H9 (cell line): ENCODE results near the gene F12. TPM values are rescaled to one million over a fixed set of nuclear protein-coding genes. Genes with fewer than 3 reads are reported as not detected.

Source experiments
- DNase-seq: peaks from one replicate; pipeline ENCODE4 v3.0.0-alpha.2; 2017
- H2AFZ ChIP-seq: one replicate; pipeline ENCODE4 v1.6.1; 2013; ENCODE audit warnings: mild to moderate bottlenecking, low read length, control low read depth, moderate library complexity
- H2AK5ac ChIP-seq: 2 replicates; pipeline ENCODE4 v1.6.1; 2013; ENCODE audit warnings: low read length, control low read depth, mixed read lengths; ENCODE audit not compliant: insufficient read length
- H2BK120ac ChIP-seq: one replicate; pipeline ENCODE4 v1.6.1; 2013; ENCODE audit warnings: low read depth, mild to moderate bottlenecking, low read length, control low read depth, inconsistent platforms; ENCODE audit not compliant: poor library complexity, severe bottlenecking
- H2BK12ac ChIP-seq: 2 replicates; pipeline ENCODE4 v1.6.1; 2013; ENCODE audit warnings: low read length, control low read depth, mixed read lengths, low read depth; ENCODE audit not compliant: insufficient read length
- H2BK15ac ChIP-seq: 2 replicates; pipeline ENCODE4 v1.6.1; 2013; ENCODE audit warnings: low read depth, low read length, control low read depth
- H2BK20ac ChIP-seq: one replicate; pipeline ENCODE4 v1.6.1; 2013; ENCODE audit warnings: low read depth, mild to moderate bottlenecking, low read length, control low read depth, inconsistent platforms; ENCODE audit not compliant: poor library complexity, severe bottlenecking
- H2BK5ac ChIP-seq: 2 replicates; pipeline ENCODE4 v1.6.1; 2013; ENCODE audit warnings: low read length, control low read depth, mixed read lengths; ENCODE audit not compliant: insufficient read length
- H3K14ac ChIP-seq: 2 replicates; pipeline ENCODE4 v1.6.1; 2013; ENCODE audit warnings: low read length, control low read depth; ENCODE audit not compliant: insufficient read depth
- H3K18ac ChIP-seq: 2 replicates; pipeline ENCODE4 v1.6.1; 2013; ENCODE audit warnings: low read depth, mild to moderate bottlenecking, mixed read lengths, low read length, control low read depth; ENCODE audit not compliant: insufficient read length
- H3K23ac ChIP-seq: 2 replicates; pipeline ENCODE4 v1.6.1; 2013; ENCODE audit warnings: low read length, control low read depth, mixed read lengths, low read depth; ENCODE audit not compliant: insufficient read length
- H3K23me2 ChIP-seq: 2 replicates; pipeline ENCODE4 v1.6.1; 2013; ENCODE audit warnings: low read depth, mild to moderate bottlenecking, mixed read lengths, low read length, control low read depth; ENCODE audit not compliant: insufficient read length, poor library complexity, severe bottlenecking
- H3K27ac ChIP-seq: 2 replicates; pipeline ENCODE4 v1.5.1; 2013; ENCODE audit warnings: low read length, control low read depth, mixed read lengths, low read depth; ENCODE audit not compliant: insufficient read length
- H3K27me3 ChIP-seq: 2 replicates; pipeline ENCODE4 v1.6.1; 2013; ENCODE audit warnings: low read length, control low read depth, inconsistent platforms; ENCODE audit not compliant: insufficient read depth
- H3K4ac ChIP-seq: 2 replicates; pipeline ENCODE4 v1.6.1; 2013; ENCODE audit warnings: low read depth, mild to moderate bottlenecking, control low read depth, inconsistent platforms, low read length, moderate library complexity
- H3K4me1 ChIP-seq: 2 replicates; pipeline ENCODE4 v1.6.1; 2013; ENCODE audit warnings: low read length, control low read depth, inconsistent platforms; ENCODE audit not compliant: insufficient read depth
- H3K4me2 ChIP-seq: 2 replicates; pipeline ENCODE4 v1.6.1; 2013; ENCODE audit warnings: low read length, control low read depth, mixed read lengths; ENCODE audit not compliant: insufficient read length, insufficient read depth
- H3K56ac ChIP-seq: 2 replicates; pipeline ENCODE4 v1.6.1; 2013; ENCODE audit warnings: low read depth, mild to moderate bottlenecking, mixed read lengths, low read length, control low read depth; ENCODE audit not compliant: insufficient read length
- H3K79me1 ChIP-seq: 2 replicates; pipeline ENCODE4 v1.6.1; 2013; ENCODE audit warnings: low read depth, mild to moderate bottlenecking, moderate library complexity, low read length, control low read depth, inconsistent platforms; ENCODE audit not compliant: insufficient read depth, poor library complexity, severe bottlenecking
- H3K79me2 ChIP-seq: 2 replicates; pipeline ENCODE4 v1.6.1; 2013; ENCODE audit warnings: low read length, control low read depth, inconsistent platforms; ENCODE audit not compliant: insufficient read depth
- H3K9ac ChIP-seq: 2 replicates; pipeline ENCODE4 v1.6.1; 2013; ENCODE audit warnings: low read length, control low read depth, mixed read lengths; ENCODE audit not compliant: insufficient read length; ENCODE audit errors: extremely low read depth
- H3K9me3 ChIP-seq: one replicate; pipeline ENCODE4 v1.6.1; 2013; ENCODE audit warnings: low read depth, low read length, inconsistent platforms; ENCODE audit not compliant: control insufficient read depth
- H3T11ph ChIP-seq: one replicate; pipeline ENCODE4 v1.6.1; 2013; ENCODE audit warnings: mild to moderate bottlenecking, low read length, control low read depth, inconsistent platforms
- H4K20me1 ChIP-seq: one replicate; pipeline ENCODE4 v1.6.1; 2013; ENCODE audit not compliant: control insufficient read depth, insufficient read length, insufficient read depth
- H4K5ac ChIP-seq: 2 replicates; pipeline ENCODE4 v1.6.1; 2013; ENCODE audit warnings: low read depth, mild to moderate bottlenecking, mixed read lengths, low read length, control low read depth; ENCODE audit not compliant: insufficient read length
- H4K8ac ChIP-seq: replicated peaks from 2 replicates; pipeline ENCODE4 v1.6.1; 2013; ENCODE audit warnings: low read length, control low read depth, mixed read lengths, low read depth; ENCODE audit not compliant: insufficient read length
- H4K91ac ChIP-seq: 2 replicates; pipeline ENCODE4 v1.6.1; 2013; ENCODE audit warnings: low read depth, mild to moderate bottlenecking, moderate library complexity, mixed read lengths, low read length, control low read depth; ENCODE audit not compliant: insufficient read length
- H3K27ac Mint-ChIP-seq, 3 experiments: 2 replicates in 2 of 3; 3 replicates in 1 of 3; pipeline ENCODE4 v1.8.0; 2020 to 2021; ENCODE audit warnings: mixed read lengths in 3 of 3, mild to moderate bottlenecking in 1 of 3, moderate library complexity in 1 of 3
- H3K27me3 Mint-ChIP-seq: 2 replicates; pipeline ENCODE4 v1.8.0; 2021; ENCODE audit warnings: low read depth, mild to moderate bottlenecking, moderate library complexity, mixed read lengths
- H3K36me3 Mint-ChIP-seq, 3 experiments: 2 replicates in 2 of 3; 3 replicates in 1 of 3; pipeline ENCODE4 v1.8.0; 2020 to 2021; ENCODE audit warnings: low read depth in 3 of 3, mixed read lengths in 3 of 3; ENCODE audit not compliant: insufficient read depth in 1 of 3
- H3K4me1 Mint-ChIP-seq, 2 experiments: 2 replicates each; pipeline ENCODE4 v1.8.0; 2020; ENCODE audit warnings: mixed read lengths in 2 of 2
- H3K4me3 Mint-ChIP-seq, 2 experiments: 2 replicates in 1 of 2; 3 replicates in 1 of 2; pipeline ENCODE4 v1.8.0; 2020 to 2021; ENCODE audit warnings: mild to moderate bottlenecking in 2 of 2, mixed read lengths in 2 of 2, moderate library complexity in 1 of 2
- H3K9me3 Mint-ChIP-seq, 2 experiments: 2 replicates in 1 of 2; 3 replicates in 1 of 2; pipeline ENCODE4 v1.8.0; 2020; ENCODE audit warnings: mild to moderate bottlenecking in 2 of 2, mixed read lengths in 2 of 2, moderate library complexity in 1 of 2
- WGBS: extraction: QIAGEN DNeasy Blood & Tissue Kit; methylation state at CpG from one replicate; pipeline ENCODE4 v1.1.7; 2013; ENCODE audit warnings: missing lambda C conversion rate, low lambda C conversion rate, mixed read lengths; ENCODE audit not compliant: insufficient read length; ENCODE audit errors: extremely low coverage; 5-methylcytosine and 5-hydroxymethylcytosine counted together
- total RNA-seq: library from RNA; stranded (reverse); gene quantifications from 2 replicates; pipeline ENCODE4 v1.2.1, GENCODE V29; 2021
- TF ChIP-seq, protein P1 (sequence below): fragments of 200-600 bp; sonication (generic); conservative IDR thresholded peaks from 3 replicates; pipeline ENCODE4 v1.8.0; 2021; ENCODE audit warnings: antibody characterized with exemption, mild to moderate bottlenecking

F12 gene
- total RNA-seq, 1 experiment from 2014 or later, result 3.5 TPM

DNA sequence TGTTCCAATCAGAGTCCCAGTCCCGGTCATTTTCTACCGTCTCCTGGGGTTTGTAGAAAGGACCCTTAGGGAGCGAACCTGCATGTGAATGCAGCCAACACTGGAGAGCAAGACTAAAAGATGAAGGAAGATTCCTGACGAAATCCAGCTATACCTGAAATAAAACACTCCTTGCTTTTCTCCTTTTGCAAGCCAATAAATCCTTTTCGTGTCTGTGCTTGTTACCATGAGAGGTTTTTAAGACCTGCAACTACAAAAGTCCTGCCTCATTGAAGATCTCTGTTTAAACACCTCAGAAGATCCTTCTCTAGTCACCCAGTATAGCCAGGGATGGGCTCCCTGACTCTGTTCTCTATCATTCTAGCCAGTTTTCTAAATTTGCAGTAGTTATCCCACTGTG is 35.2 kb downstream of the F12 start:
- H2BK15ac ChIP-seq, result no peak overlapping the region
- H4K8ac ChIP-seq, result no peak overlapping the region
- H3K27me3 Mint-ChIP-seq, result peaks cover 4% of the 10 kb centered on the region; the same call in 1 of the 2 replicates
- no peak overlapping the region for H2BK120ac ChIP-seq
- no peak overlapping the region for H3K14ac ChIP-seq
- no peak overlapping the region for H2AK5ac ChIP-seq
- DNase-seq, result no peak
- H4K5ac ChIP-seq, result no peak overlapping the region
- peaks cover 0 to 12% (median 0%) of the 10 kb centered on the region in 3 experiments; a peak in 5 of 7 replicates for H3K36me3 Mint-ChIP-seq
- H3K9me3 Mint-ChIP-seq, result no peaks in the 10 kb centered on the region
- H3K4me2 ChIP-seq, result no peak overlapping the region
- no peak overlapping the region for H3K23ac ChIP-seq
- no peak overlapping the region for H3K4ac ChIP-seq
- no peak overlapping the region for H3K27ac ChIP-seq
- H2BK12ac ChIP-seq, result no peak overlapping the region
- H2AFZ ChIP-seq, result no peak overlapping the region
- no peak overlapping the region for H3K18ac ChIP-seq
- no peaks in the 10 kb centered on the region for H3K79me1 ChIP-seq
- no peaks in the 10 kb centered on the region for H3K9me3 ChIP-seq
- H3K27me3 ChIP-seq, result no peaks in the 10 kb centered on the region
- TF ChIP-seq, protein P1, sequence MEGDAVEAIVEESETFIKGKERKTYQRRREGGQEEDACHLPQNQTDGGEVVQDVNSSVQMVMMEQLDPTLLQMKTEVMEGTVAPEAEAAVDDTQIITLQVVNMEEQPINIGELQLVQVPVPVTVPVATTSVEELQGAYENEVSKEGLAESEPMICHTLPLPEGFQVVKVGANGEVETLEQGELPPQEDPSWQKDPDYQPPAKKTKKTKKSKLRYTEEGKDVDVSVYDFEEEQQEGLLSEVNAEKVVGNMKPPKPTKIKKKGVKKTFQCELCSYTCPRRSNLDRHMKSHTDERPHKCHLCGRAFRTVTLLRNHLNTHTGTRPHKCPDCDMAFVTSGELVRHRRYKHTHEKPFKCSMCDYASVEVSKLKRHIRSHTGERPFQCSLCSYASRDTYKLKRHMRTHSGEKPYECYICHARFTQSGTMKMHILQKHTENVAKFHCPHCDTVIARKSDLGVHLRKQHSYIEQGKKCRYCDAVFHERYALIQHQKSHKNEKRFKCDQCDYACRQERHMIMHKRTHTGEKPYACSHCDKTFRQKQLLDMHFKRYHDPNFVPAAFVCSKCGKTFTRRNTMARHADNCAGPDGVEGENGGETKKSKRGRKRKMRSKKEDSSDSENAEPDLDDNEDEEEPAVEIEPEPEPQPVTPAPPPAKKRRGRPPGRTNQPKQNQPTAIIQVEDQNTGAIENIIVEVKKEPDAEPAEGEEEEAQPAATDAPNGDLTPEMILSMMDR, result no peak
- peaks cover 26 to 46% of the 10 kb centered on the region in 2 experiments for H3K4me1 Mint-ChIP-seq
- no peak overlapping the region for H3K56ac ChIP-seq
- H3K79me2 ChIP-seq, result no peaks in the 10 kb centered on the region
- H3K23me2 ChIP-seq, result peaks cover 4% of the 10 kb centered on the region
- no peak overlapping the region for H2BK20ac ChIP-seq
- H4K91ac ChIP-seq, result no peak overlapping the region
- H4K20me1 ChIP-seq, result no peaks in the 10 kb centered on the region
- H3K9ac ChIP-seq, result no peak overlapping the region
- H3T11ph ChIP-seq, result no peak overlapping the region
- peak overlapping the region in 1 of 2 experiments; percentile 55; a peak in 1 of 5 replicates for H3K4me3 Mint-ChIP-seq
- no peak overlapping the region for H2BK5ac ChIP-seq
- peak overlapping the region in 1 of 3 experiments; percentile 83; a peak in 2 of 7 replicates for H3K27ac Mint-ChIP-seq
- no CpG with 5 or more reads among the region's 5 CpGs for WGBS
- peaks cover 4% of the 10 kb centered on the region; the same call in 1 of the 2 replicates for H3K4me1 ChIP-seq
